Cardiac fibroblast (primary cell): ENCODE results near the gene IFNGR1.

ENCODE experiments used
- DNase-seq, 2 donors: peaks; one replicate each; pipeline versions ENCODE4 v3.0.0 to v3.0.0-alpha.2; 2010; ENCODE audit warnings: low read depth in 2 of 2
- H3K4me3 ChIP-seq, 2 donors: replicated peaks in 1 of 2; 1 replicate in 1 of 2; 2 replicates in 1 of 2; pipeline ENCODE4 v1.5.1; 2011; ENCODE audit warnings: low read depth in 2 of 2, low read length in 2 of 2, mild to moderate bottlenecking in 2 of 2, moderate library complexity in 1 of 2
- TF ChIP-seq, protein P1 (sequence below): IDR thresholded peaks from one replicate; pipeline ENCODE4 v1.5.1; 2011; ENCODE audit warnings: low read depth, mild to moderate bottlenecking, low read length, inconsistent platforms

Gene IFNGR1

DNA sequence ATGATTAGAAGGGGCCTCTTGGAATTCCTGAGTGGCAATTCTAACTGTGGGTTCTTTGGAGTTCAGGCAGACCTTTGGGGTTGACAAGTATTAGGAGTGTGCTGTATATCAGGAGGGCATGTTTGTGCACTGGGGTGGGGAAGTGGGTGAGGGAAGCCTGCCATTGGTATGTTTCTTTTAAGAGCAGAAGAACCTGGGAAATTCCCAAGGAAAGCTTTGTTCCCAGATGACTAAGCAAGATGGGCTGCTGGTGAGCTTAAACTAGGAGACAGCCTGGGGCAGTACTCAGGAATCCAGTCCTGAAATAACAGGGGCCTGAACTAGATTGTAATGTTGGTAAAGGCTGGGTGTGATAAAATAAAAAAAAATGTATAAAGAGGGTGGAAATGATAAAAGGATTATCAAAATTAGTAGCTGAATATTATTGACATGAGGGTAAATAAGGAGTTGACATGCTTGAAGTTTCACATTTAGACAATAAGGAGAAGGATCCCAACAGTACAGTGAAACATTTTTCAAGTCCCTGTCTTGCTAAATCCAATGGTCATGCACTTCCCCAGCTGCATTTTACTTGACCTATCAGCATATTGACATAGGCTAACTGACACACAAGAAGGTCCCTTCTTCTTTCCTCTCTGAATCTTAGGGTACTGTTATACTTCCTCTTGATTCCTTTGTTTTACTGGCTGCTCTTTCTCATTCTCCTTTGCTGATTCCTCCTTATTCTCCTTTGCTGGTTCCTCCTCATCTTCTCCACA is 18.4 kb upstream of the IFNGR1 start:
- H3K4me3 ChIP-seq: no peak overlapping the region
- TF ChIP-seq, protein P1, sequence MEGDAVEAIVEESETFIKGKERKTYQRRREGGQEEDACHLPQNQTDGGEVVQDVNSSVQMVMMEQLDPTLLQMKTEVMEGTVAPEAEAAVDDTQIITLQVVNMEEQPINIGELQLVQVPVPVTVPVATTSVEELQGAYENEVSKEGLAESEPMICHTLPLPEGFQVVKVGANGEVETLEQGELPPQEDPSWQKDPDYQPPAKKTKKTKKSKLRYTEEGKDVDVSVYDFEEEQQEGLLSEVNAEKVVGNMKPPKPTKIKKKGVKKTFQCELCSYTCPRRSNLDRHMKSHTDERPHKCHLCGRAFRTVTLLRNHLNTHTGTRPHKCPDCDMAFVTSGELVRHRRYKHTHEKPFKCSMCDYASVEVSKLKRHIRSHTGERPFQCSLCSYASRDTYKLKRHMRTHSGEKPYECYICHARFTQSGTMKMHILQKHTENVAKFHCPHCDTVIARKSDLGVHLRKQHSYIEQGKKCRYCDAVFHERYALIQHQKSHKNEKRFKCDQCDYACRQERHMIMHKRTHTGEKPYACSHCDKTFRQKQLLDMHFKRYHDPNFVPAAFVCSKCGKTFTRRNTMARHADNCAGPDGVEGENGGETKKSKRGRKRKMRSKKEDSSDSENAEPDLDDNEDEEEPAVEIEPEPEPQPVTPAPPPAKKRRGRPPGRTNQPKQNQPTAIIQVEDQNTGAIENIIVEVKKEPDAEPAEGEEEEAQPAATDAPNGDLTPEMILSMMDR: no peak
- DNase-seq: peak; percentile 73 to 87

DNA sequence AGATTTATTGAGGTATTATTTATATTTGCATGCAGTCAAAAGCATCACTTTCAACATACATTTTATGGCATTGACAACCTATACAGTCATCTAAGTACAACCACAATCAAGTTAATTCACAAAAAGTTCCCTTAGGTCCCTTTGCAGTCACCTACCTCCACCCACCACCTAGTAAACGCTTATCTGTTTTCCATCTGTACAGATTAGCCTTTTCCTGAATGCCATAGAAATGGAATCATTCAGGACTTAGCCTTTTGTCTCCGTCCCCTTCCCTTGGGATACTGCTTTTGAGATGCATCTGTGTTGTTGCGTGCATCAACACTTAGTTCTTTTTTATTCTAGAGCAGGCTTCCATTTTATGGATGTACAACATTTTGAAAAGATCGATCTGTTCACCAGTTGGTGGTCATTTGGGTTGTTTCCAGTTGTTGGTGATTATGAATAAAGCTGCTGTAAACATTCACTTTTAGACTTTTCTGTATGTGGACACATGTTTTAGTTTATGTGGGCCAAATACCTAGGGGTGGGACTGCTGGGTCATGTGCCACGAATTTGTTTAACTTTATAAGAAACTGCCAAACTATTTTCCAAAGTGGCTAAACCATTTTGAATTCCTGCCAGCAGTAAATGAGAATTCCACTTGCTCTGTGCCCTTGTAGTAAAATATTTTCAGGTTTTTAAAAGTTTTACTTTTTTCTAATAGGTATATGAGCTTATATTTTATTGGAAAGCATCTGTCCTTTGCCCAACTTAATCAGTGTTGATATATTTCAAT is 17.6 kb upstream of the IFNGR1 start:
- no peak for DNase-seq
- TF ChIP-seq, protein P1: no peak

DNA sequence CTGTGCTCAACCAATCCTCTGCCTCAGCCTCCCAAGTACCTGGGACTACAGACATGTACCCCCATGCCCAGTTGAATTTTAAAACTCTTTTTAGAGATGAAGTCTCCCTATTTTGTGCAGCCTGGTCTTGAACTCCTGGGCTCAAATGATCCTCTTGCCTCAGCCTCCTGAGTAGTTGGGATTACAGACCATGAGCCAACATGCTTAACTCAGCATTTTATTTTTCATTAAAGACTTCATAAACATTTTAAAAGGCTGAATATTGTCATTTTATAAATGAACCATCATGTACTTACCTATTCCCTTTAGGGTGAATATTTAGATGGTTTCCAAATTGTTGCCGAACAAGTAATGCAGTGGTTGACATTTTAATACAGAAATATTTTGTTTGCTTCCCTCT is 16.5 kb upstream of the IFNGR1 start:
- no peak for DNase-seq
- TF ChIP-seq, protein P1: no peak
- H3K4me3 ChIP-seq: no peak overlapping the region

More for the DNA sequence above, 17.6 kb upstream of the IFNGR1 start:
- no peak overlapping the region for H3K4me3 ChIP-seq

DNA sequence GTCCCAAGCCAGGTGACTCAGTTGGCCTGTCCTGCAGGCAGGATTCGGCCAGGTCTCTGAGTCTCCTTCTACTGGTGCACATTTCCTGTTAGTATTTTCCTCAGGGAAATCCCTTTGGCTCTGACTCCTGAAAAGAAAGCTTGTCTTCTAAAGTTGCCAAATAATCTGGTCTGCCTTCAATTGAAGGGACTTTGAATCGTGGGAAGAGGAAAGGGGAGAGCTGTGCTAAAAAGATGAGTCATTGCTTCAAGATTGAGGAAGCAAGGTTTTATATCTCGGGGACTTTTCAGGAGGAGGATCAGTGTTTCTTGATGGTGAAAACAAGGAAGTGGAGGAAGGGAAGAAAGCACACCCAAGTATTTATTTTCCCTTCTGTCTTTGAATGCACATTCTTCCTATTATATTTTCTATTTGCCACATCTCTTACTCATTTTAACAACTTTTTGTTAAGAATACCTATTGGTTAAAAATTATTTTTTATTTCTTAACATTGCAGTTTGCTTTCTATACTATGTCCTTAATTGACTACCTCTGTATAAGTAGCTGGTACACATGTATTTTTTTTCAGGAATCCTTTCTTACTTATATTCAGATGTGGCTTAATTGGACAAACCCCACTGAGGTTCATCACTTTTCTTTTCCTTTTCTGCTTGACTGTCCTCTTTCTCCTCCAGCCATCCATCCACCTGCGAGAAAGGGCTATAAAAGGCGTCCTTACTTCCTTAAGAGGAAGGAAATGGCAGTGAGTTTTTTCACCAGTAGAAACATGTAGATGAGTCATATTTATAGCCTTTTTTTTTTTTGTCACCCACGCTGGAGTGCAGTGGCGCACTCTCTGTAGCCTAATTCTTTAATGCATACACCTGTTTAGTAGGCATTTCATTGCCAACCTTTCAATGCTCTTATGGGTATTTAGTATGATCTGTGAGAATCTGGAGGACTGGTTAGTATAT is 15.0 kb upstream of the IFNGR1 start:
- no peak overlapping the region for H3K4me3 ChIP-seq
- DNase-seq: peak; percentile 96
- TF ChIP-seq, protein P1: no peak

DNA sequence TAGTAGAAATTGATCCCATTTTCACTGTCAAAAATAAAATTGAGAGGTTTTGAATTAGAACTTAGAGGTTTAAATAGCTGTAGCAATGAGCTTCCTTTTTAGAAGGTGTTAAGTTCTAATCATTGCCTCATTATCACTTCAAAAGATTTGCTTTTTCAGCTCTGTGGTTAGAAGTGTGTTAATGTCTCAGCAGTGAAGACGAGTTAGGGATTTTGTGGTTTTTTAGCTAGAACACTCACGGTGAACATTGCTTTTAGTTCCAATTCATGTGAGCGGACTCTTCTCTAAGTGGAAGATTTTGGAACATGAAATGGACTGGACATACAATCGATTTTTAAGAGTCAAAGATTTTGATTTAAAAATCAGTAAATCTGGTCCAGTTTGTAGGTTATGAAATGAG is 12.7 kb upstream of the IFNGR1 start:
- TF ChIP-seq, protein P1: no peak
- H3K4me3 ChIP-seq: no peak overlapping the region
- no peak for DNase-seq

DNA sequence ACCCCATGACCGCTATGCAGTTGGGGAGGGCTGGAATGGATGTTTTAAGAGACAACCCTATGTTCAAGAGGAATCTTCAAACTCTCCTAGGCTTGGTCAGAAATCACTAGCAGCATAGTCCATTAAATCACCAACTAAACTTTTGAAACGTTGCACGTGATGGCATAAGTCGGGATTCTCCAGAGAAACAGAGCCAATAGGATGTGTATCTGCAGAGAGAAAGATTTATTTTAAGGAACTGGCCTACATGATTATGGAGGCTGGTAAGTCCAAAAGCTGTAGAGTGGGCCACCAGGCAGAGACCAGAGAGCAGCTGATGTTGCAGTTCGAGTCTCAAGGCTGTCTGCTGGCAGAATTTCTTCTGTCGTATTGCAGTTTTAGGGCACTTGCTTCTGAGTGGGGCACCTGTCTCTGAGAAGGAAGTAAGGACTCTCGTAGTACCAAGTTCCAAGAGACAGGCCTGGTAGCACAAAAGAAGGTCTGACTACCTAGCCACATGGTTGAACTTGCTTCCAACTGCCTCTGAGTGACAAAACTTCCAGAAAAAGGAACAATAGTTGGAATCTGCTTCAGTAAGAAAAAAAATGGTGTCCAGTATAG is 11.9 kb upstream of the IFNGR1 start:
- TF ChIP-seq, protein P1: no peak
- no peak overlapping the region for H3K4me3 ChIP-seq
- DNase-seq: no peak
